ENCODE data around the gene EYS.

GRCh38 chr6:63759605-63760105, 1947.4 kb downstream of the EYS start:
- TF ChIP-seq, protein P1, sequence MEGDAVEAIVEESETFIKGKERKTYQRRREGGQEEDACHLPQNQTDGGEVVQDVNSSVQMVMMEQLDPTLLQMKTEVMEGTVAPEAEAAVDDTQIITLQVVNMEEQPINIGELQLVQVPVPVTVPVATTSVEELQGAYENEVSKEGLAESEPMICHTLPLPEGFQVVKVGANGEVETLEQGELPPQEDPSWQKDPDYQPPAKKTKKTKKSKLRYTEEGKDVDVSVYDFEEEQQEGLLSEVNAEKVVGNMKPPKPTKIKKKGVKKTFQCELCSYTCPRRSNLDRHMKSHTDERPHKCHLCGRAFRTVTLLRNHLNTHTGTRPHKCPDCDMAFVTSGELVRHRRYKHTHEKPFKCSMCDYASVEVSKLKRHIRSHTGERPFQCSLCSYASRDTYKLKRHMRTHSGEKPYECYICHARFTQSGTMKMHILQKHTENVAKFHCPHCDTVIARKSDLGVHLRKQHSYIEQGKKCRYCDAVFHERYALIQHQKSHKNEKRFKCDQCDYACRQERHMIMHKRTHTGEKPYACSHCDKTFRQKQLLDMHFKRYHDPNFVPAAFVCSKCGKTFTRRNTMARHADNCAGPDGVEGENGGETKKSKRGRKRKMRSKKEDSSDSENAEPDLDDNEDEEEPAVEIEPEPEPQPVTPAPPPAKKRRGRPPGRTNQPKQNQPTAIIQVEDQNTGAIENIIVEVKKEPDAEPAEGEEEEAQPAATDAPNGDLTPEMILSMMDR (IDR thresholded peaks at IDR 0.05), result peak; percentile 9 to 33 (median 22)
- no peak for TF ChIP-seq POLR2A (IDR thresholded peaks at IDR 0.05)
